Superior temporal gyrus (tissue), 1 donor: Measurements from ENCODE around the gene BAIAP2L2.
A peak's percentile ranks its signal among the peaks of the same experiment; 100 is the strongest.
"Not testable (repeated sequence)": the region's sequence is repeated elsewhere in the genome, so short reads cannot be mapped to it uniquely, and the experiment has no call there.

ENCODE experiments used
- DNase-seq: peaks from one replicate; pipeline ENCODE4 v3.0.0-alpha.2; 2016; ENCODE audit errors: extremely low spot score

BAIAP2L2 gene

DNA sequence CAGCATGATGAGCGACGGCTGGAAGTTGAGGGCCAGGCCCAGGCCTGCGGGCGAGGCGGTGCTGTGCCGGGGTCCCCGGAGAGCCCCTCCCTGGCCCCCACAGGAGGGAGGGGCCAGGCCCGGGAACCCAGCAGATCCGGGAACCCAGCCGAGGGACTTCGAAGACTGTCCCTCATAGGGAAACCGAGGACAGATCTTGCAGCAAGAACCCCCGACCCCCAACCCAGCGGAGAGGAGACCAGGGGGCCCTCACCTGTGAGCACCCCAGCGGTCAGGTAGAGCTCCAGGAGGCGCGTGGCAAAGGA lies 28.9 kb downstream of the BAIAP2L2 start:
- no peak for DNase-seq

- DNase-seq, result no peak
Observed at GRCh38 chr22:38080850-38081635, 29.4 kb downstream of the BAIAP2L2 start.

- DNase-seq, result no peak
Observed at GRCh38 chr22:38080474-38080849, 30.0 kb downstream of the BAIAP2L2 start.

GRCh38 chr22:38079804-38080203 lies 30.7 kb downstream of the BAIAP2L2 start:
- no peak for DNase-seq

DNA sequence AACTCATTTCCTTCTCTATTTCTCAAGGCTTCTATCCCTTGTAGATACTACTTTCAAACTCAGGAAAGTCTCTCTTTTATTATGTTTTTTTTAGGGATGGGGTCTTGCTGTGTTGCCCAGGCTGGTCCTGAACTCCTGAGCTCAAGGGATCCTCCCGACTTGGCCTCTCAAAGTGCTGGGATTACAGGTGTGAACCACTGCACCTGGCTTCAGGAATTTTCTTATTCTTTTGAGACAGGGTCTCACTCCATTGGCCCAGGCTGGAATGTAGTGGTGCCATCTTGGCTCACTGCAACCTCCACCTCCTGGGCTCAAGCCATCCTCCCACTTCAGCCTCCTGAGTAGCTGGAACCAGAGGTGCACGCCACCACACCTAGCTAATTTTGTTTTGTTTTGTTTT lies 31.3 kb downstream of the BAIAP2L2 start:
- not testable (repeated sequence) for DNase-seq

DNA sequence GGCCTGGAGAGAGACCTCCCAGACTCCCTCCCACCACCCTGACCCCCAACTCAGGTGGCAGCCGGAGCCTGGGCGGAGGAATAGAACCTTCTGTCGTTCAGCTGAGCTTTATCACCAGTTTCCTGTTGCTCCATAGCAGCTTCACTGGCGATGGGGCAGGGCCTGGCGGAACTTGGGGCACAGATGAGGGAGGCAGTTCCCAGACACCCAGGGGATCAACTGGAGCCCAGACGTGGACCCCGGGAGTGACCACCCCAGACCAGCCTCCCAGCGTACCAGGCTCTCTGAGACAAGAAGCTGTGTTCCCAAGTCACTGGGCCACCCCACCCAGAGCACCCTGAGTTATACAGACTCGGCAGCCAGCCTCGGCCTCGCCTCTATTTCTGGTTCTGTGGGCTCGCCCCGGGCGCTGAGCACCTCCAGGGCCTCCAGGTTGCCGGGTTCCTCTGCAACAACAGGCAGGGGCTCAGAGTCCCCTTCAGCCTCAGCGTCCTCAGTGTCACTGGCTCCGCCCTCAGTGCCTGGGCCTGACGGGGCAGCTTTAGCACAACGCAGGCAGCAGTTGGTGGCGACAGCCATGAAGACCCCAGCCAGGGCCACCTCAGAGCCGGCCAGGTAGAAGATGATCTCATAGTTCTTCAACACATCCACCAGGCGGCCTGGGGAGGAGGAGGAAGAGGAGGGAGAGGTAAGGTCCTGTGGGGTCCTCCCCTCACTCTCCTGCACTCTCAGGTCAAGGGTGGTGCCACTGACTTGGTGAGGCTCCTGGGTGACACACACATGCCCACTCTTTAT lies 32.2 kb downstream of the BAIAP2L2 start:
- no peak for DNase-seq

DNA sequence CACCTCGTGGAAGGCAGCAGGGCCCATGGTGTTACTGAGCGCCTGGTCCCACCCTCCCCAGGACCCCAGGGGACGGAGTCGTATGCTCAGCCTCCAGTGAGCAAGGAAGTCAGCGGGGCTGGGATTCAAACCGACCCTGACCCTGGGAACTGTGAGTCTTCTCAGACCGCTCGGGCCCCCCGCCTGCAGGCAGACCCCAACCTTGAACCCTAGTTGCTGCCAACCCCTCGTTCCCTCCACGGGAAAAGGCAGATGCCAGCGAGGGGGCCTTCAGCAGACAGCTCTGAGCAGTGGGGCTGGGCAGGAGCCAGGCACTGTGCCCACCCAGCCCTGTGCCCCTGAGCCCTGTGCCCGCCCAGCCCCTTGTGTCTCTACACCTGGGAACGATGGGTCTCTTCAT lies 32.9 kb downstream of the BAIAP2L2 start:
- DNase-seq, result no peak

GRCh38 chr22:38077096-38077495 lies 33.4 kb downstream of the BAIAP2L2 start:
- no peak for DNase-seq

- no peak for DNase-seq
Observed at GRCh38 chr22:38075961-38076360, 34.5 kb downstream of the BAIAP2L2 start.

GRCh38 chr22:38075105-38075825 lies 35.2 kb downstream of the BAIAP2L2 start:
- no peak for DNase-seq

DNA sequence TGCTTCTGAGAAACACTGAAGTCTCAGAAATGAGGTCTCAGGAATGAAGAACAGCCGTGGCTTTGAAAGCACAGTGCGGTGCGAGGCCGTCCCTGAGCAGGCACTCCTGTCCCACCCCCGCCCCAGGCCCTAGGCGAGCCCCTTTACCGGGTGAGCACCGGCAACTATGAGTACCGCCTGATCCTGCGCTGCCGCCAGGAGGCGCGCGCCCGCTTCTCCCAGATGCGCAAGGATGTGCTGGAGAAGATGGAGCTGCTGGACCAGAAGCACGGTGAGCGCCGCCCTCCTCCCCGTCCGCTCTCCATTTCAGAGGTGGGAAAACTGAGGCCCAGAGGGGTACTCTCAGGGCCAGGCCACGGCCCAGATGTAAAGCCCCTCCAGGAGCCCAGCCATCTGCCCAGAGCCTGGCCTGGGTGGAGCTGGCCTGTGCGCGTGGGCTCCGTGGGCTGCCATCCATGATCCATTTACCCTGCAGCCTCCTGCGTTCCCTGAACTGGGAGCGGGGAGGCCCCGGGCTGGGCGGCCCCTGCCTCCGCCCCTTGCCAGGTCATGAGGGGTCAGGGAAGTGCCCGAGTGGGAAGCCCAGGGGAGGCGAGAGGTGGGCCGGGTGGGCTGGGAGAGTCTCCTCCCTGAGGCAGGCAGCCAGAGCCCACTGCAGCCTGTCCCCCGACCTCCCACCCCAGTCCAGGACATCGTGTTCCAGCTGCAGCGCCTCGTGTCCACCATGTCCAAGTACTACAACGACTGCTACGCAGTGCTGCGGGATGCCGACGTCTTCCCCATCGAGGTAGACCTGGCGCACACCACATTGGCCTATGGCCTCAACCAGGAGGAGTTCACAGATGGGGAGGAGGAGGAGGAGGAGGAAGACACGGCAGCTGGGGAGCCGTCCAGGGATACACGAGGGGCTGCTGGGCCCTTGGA lies 36.0 kb downstream of the BAIAP2L2 start:
- DNase-seq, result peak; percentile 43

GRCh38 chr22:38073150-38074130 lies 37.0 kb downstream of the BAIAP2L2 start:
- DNase-seq, result no peak

- no peak for DNase-seq
Observed at GRCh38 chr22:38072322-38073149, 37.9 kb downstream of the BAIAP2L2 start.

DNA sequence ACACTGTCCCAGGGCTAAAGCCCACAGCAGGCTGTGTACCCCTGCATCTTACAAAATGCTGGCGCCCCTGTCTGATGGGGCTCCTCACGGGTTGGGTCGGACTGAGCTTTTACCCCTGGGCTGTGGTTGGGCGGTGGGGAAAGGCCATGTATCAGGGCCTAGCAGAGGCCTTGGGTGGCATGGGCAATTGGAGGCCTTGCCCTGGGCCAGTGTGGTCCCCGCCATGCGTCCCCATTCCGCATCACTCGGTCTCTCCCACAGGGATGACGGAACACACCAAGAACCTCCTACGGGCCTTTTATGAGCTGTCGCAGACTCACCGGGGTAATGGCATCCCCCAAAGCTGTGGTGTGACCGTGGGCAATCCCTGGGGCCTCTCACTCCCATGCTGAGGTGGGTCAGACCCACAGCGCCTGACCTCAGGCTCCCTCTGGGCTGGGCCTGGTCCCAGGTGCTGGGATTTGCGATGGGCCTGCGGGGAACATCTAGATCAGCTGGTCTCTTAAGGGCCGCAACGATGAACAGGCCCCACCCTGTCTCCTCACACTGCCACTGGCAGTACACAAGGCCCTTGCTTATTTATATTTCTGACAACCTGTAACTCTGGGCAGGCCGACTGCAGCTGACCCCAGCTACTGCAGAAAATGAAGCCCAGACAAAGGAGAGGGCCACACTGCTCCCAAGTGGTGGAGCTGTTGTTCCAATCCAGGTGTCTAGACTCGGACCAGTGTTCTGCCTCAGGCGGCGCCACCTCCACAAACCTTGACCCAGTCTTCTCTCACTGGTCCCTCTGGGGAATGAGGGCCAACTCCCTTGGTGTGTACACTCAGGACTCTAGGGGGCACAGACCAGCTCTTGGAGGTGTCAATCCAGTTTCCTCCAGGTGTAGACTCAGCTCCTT lies 38.8 kb downstream of the BAIAP2L2 start:
- DNase-seq, result no peak

GRCh38 chr22:38070250-38070921 lies 40.1 kb downstream of the BAIAP2L2 start:
- DNase-seq, result peak; percentile 39

GRCh38 chr22:38069372-38070249 lies 40.9 kb downstream of the BAIAP2L2 start:
- DNase-seq, result peak; percentile 86
